HepG2 (cell line): ENCODE results near the gene ART1. TPM values are rescaled to one million over a fixed set of nuclear protein-coding genes. Genes with fewer than 3 reads are reported as not detected.
"Not testable (repeated sequence)": the region's sequence is repeated elsewhere in the genome, so short reads cannot be mapped to it uniquely, and the experiment has no call there.

Experiments
- ATAC-seq: fragments of 200-7000 bp; cut with Tn5 transposase; 3 replicates; pipeline ENCODE4 v1.9.1; 2020; ENCODE audit warnings: mild to moderate bottlenecking, moderate library complexity
- BruUV-seq: library from RNA; stranded (reverse); fragments of 400-500 nt; replicated peaks from 2 replicates; lab custom pipeline; 2021; lab: Mats Ljungman, UMichigan
- CTCF ChIA-PET: fragments of 300-600 bp; formaldehyde crosslinking; extraction: SDS; loops from one replicate; lab custom pipeline; 2021; ENCODE audit warnings: low total read pairs, inconsistent platforms, low intra/inter-chr PET ratio; lab: Yijun Ruan, JAX
- POLR2A ChIA-PET: fragments of 350-600 bp; sonication (Branson Sonifier 250); formaldehyde crosslinking; loops from one replicate; lab custom pipeline; 2020; ENCODE audit warnings: antibody characterized with exemption, inconsistent platforms; lab: Yijun Ruan, JAX
- DNase-seq: peaks from one replicate; pipeline ENCODE4 v3.0.0-alpha.2; 2015; ENCODE audit warnings: low spot score
- FAIRE-seq: peaks from 3 replicates; lab custom pipeline; 2011; peaks lifted over from hg19 to GRCh38; lab: Jason Lieb, UNC
- H2AFZ ChIP-seq: one replicate; pipeline ENCODE4 v1.6.1; 2011; ENCODE audit warnings: low read length, inconsistent platforms
- H3K27ac ChIP-seq: fragments of 300-600 bp; 3 replicates; pipeline ENCODE4 v1.8.0; 2011; ENCODE audit warnings: mixed run types, mild to moderate bottlenecking, mixed read lengths, low read length, inconsistent platforms; ENCODE audit not compliant: insufficient read depth; ENCODE audit errors: extremely low read length
- H3K27me3 ChIP-seq, 2 experiments: fragments of 200-600 bp in 1 of 2; 2 replicates in 1 of 2; 3 replicates in 1 of 2; pipeline versions ENCODE4 v1.6.0 to v1.8.0; 2011; ENCODE audit warnings: low read length in 2 of 2, mild to moderate bottlenecking in 2 of 2, moderate library complexity in 2 of 2, inconsistent platforms in 1 of 2; ENCODE audit not compliant: insufficient read depth in 2 of 2, control insufficient read depth in 1 of 2
- H3K36me3 ChIP-seq, 2 experiments: fragments of 200-600 bp in 1 of 2; replicated peaks in 1 of 2; 2 replicates in 1 of 2; 3 replicates in 1 of 2; pipeline versions ENCODE4 v1.5.1 to v1.8.0; 2011; ENCODE audit warnings: low read length in 2 of 2, inconsistent platforms in 1 of 2; ENCODE audit not compliant: insufficient read depth in 2 of 2, control insufficient read depth in 1 of 2
- H3K4me1 ChIP-seq: 2 replicates; pipeline ENCODE4 v1.5.1; 2012; ENCODE audit warnings: low read length, inconsistent platforms; ENCODE audit not compliant: insufficient read depth
- H3K4me2 ChIP-seq: 2 replicates; pipeline ENCODE4 v1.6.0; 2011; ENCODE audit warnings: low read depth, low read length, inconsistent platforms
- H3K4me3 ChIP-seq, 3 experiments: fragments of 200-600 bp in 1 of 3; sonication (generic), shearing (Covaris generic) in 1 of 3; replicated peaks in 1 of 3; 2 replicates each; pipeline ENCODE4 v1.5.1; 2011 to 2016; ENCODE audit warnings: low read length in 3 of 3, inconsistent platforms in 2 of 3, low read depth in 2 of 3, mild to moderate bottlenecking in 2 of 3, control low read depth in 1 of 3, mixed read lengths in 1 of 3; ENCODE audit not compliant: insufficient read depth in 1 of 3
- H3K79me2 ChIP-seq: one replicate; pipeline ENCODE4 v1.6.1; 2011; ENCODE audit warnings: low read length, inconsistent platforms; ENCODE audit not compliant: insufficient read depth
- H3K9ac ChIP-seq: 2 replicates; pipeline ENCODE4 v1.6.0; 2011; ENCODE audit warnings: mild to moderate bottlenecking, low read depth, low read length, inconsistent platforms; ENCODE audit not compliant: insufficient read depth
- H3K9me3 ChIP-seq: 2 replicates; pipeline ENCODE4 v1.5.1; 2012; ENCODE audit warnings: mild to moderate bottlenecking, low read length
- H4K20me1 ChIP-seq: 2 replicates; pipeline ENCODE4 v1.6.0; 2011; ENCODE audit warnings: inconsistent platforms, mild to moderate bottlenecking, low read length, moderate library complexity; ENCODE audit not compliant: insufficient read depth
- HMGXB4 ChIP-seq, 2 experiments: sonication (generic) in 1 of 2; formaldehyde crosslinking in 1 of 2; IDR thresholded peaks; 2 replicates each; pipeline versions ENCODE4 v1.4.0 to v1.6.1; 2018 to 2020; ENCODE audit warnings: missing genetic modification reagents in 2 of 2, borderline replicate concordance in 1 of 2, low read depth in 1 of 2, mild to moderate bottlenecking in 1 of 2, missing biosample characterization in 1 of 2
- RXRA ChIP-seq: sonication (generic); formaldehyde crosslinking; IDR thresholded peaks from 2 replicates; pipeline ENCODE4 v1.5.1; 2020; ENCODE audit warnings: missing genetic modification reagents
- ZBTB33 ChIP-seq: sonication (generic); formaldehyde crosslinking; IDR thresholded peaks from 2 replicates; pipeline ENCODE4 v1.4.0; 2020; ENCODE audit warnings: missing genetic modification reagents
- ZBTB40 ChIP-seq, 2 experiments: fragments of 450-650 bp in 1 of 2; sonication (generic) in 1 of 2; formaldehyde crosslinking in 1 of 2; IDR thresholded peaks; 2 replicates each; pipeline versions ENCODE4 v1.6.1 to v1.8.0; 2016 to 2022; ENCODE audit warnings: antibody characterized with exemption in 1 of 2, mild to moderate bottlenecking in 1 of 2, missing genetic modification reagents in 1 of 2
- ZNF225 ChIP-seq: sonication (generic); formaldehyde crosslinking; IDR thresholded peaks from 2 replicates; pipeline ENCODE4 v1.4.0; 2020; ENCODE audit warnings: mild to moderate bottlenecking, missing genetic modification reagents
- ZNF484 ChIP-seq: sonication (generic); formaldehyde crosslinking; IDR thresholded peaks from 2 replicates; pipeline ENCODE4 v1.5.1; 2020; ENCODE audit warnings: mild to moderate bottlenecking, low read depth, missing genetic modification reagents, borderline replicate concordance
- ZNF556 ChIP-seq: sonication (generic); formaldehyde crosslinking; IDR thresholded peaks from 2 replicates; pipeline ENCODE4 v1.4.0; 2020; ENCODE audit warnings: mild to moderate bottlenecking, missing genetic modification reagents, borderline replicate concordance
- WGBS: methylation state at CpG from one replicate; pipeline ENCODE4 v1.1.6; 2017; ENCODE audit warnings: low lambda C conversion rate; 5-methylcytosine and 5-hydroxymethylcytosine counted together
- in situ Hi-C: cut with HindIII; loops from 2 replicates; pipeline ENCODE4 v1.10.0; 2017; ENCODE audit warnings: low pct_unique_long_range_greater_than_20kb; ENCODE audit not compliant: extremely low pct_ligation_motif_present
- intact Hi-C: fragments of 100-400 bp; cut with micrococcal nuclease; formaldehyde crosslinking; loops from one replicate; pipeline ENCODE4 v1.10.0; 2022; ENCODE audit not compliant: unreplicated experiment
- polyA plus RNA-seq, 8 experiments: library from polyadenylated mRNA; depleted of rRNA in 3 of 8; stranded (reverse) in 7 of 8; unstranded in 1 of 8; fragments of >200 nt; fragmentation: Illumina TruSeq in 4 of 8; extraction: Trizol in 4 of 8; gene quantifications; 2 replicates each; pipeline versions ENCODE4 v1.2.1 to v1.2.3, GENCODE V29; 2011 to 2016; ENCODE audit warnings: low read depth in 4 of 8, missing spikeins in 1 of 8, mixed read lengths in 1 of 8; ENCODE audit not compliant: insufficient read depth in 1 of 8
- total RNA-seq, 5 experiments: library from RNA; depleted of rRNA; stranded (reverse); fragments of >200 nt; fragmentation: Illumina TruSeq; extraction: Trizol; gene quantifications; 2 replicates each; pipeline ENCODE4 v1.2.3, GENCODE V29; 2016; ENCODE audit warnings: low read depth in 1 of 5

ART1 gene
- total and polyA plus RNA-seq, 2 of the 13 experiments (the other 11 are each of a cell fraction or from before 2014, with no cell fraction given) = not detected

GRCh38 chr11:3645552-3645951 is 624 bp downstream of the ART1 start (continued):
- TF ChIP-seq ZBTB33 (CRISPR knock-in tag) = no peak
- no peak for TF ChIP-seq ZBTB40 (IDR thresholded peaks at IDR 0.05)
- no peak for TF ChIP-seq ZBTB40 (CRISPR knock-in tag; IDR thresholded peaks at IDR 0.05)
- no peak for TF ChIP-seq ZNF225 (CRISPR knock-in tag)
- no peak for TF ChIP-seq RXRA (CRISPR knock-in tag)
- no peak for TF ChIP-seq ZNF556
- no peak for TF ChIP-seq ZNF484 (CRISPR knock-in tag)
- TF ChIP-seq HMGXB4 (CRISPR knock-in tag; IDR thresholded peaks at IDR 0.05; ENCODE audit: borderline replicate concordance in 1 of 2, low read depth in 1 of 2) = no peak

- POLR2A ChIA-PET, CTCF ChIA-PET, H3K4me1 ChIP-seq, FAIRE-seq, H2AFZ ChIP-seq, BruUV-seq, H3K79me2 ChIP-seq, H3K9me3 ChIP-seq, H3K36me3 ChIP-seq, H3K4me2 ChIP-seq, ATAC-seq, H3K4me3 ChIP-seq, in situ Hi-C loops, DNase-seq, intact Hi-C loops, H3K9ac ChIP-seq, H4K20me1 ChIP-seq, H3K27ac ChIP-seq: not testable (repeated sequence)
- WGBS = 23% methylated on average over 13 of the region's 13 CpGs
- peaks cover 1 to 21% of the 10 kb centered on the region in 2 experiments; a peak in 4 of 5 replicates for H3K27me3 ChIP-seq
These were observed 3.9 kb downstream of the ART1 start for GRCh38 chr11:3648843-3649242.
